Measurements from ENCODE around the gene ZNF710. TPM values are rescaled to one million over a fixed set of nuclear protein-coding genes. Genes with fewer than 3 reads are reported as not detected.

Gene ZNF710
- total RNA-seq, 1 donor from 2014 or later = 69.3 TPM

- Mint-ChIP-seq H3K36me3 (ENCODE audit: insufficient read depth) (no peaks in the 10 kb centered on the region), H3K4me3 (ENCODE audit: low read depth) (no peak overlapping the region), H3K27ac (peak overlapping the region; percentile 65), H3K9me3 (ENCODE audit: low read depth) (no peaks in the 10 kb centered on the region), H3K27me3 (no peaks in the 10 kb centered on the region), H3K4me1 (ENCODE audit: low read depth) (peaks cover 28% of the 10 kb centered on the region)
- no peak for TF ChIP-seq CTCF (IDR thresholded peaks at IDR 0.05; ENCODE audit: unreplicated experiment)
- DNase-seq (ENCODE audit: low spot score, unreplicated experiment) = no peak
These were observed 23.3 kb downstream of the ZNF710 start for GRCh38 chr15:90024406-90024805.

GRCh38 chr15:90025489-90026033 is 24.4 kb downstream of the ZNF710 start:
- no peak overlapping the region for H3K4me3 Mint-ChIP-seq (ENCODE audit: low read depth)
- H3K27ac Mint-ChIP-seq = peak overlapping the region; percentile 82
- TF ChIP-seq CTCF (IDR thresholded peaks at IDR 0.05; ENCODE audit: unreplicated experiment) = no peak
- no peaks in the 10 kb centered on the region for H3K36me3 Mint-ChIP-seq (ENCODE audit: insufficient read depth)
- DNase-seq (ENCODE audit: low spot score, unreplicated experiment) = no peak
- H3K9me3 Mint-ChIP-seq (ENCODE audit: low read depth) = no peaks in the 10 kb centered on the region
- H3K4me1 Mint-ChIP-seq (ENCODE audit: low read depth) = peaks cover 26% of the 10 kb centered on the region
- H3K27me3 Mint-ChIP-seq = no peaks in the 10 kb centered on the region

- DNase-seq (ENCODE audit: low spot score, unreplicated experiment) = no peak
- peak overlapping the region; percentile 16 for H3K27ac Mint-ChIP-seq
- no peaks in the 10 kb centered on the region for H3K36me3 Mint-ChIP-seq (ENCODE audit: insufficient read depth)
- no peak for TF ChIP-seq CTCF (IDR thresholded peaks at IDR 0.05; ENCODE audit: unreplicated experiment)
- H3K9me3 Mint-ChIP-seq (ENCODE audit: low read depth) = no peaks in the 10 kb centered on the region
- no peak overlapping the region for H3K4me3 Mint-ChIP-seq (ENCODE audit: low read depth)
- no peaks in the 10 kb centered on the region for H3K27me3 Mint-ChIP-seq
- peaks cover 27% of the 10 kb centered on the region for H3K4me1 Mint-ChIP-seq (ENCODE audit: low read depth)
These were observed 27.3 kb downstream of the ZNF710 start for GRCh38 chr15:90028376-90028944.

- Mint-ChIP-seq H3K27ac (peak overlapping the region; percentile 92), H3K4me3 (ENCODE audit: low read depth) (peak overlapping the region; percentile 3)
These were observed 27.9 kb downstream of the ZNF710 start for GRCh38 chr15:90029024-90029423.

GRCh38 chr15:90030376-90030775 is 29.3 kb downstream of the ZNF710 start:
- Mint-ChIP-seq H3K4me3 (ENCODE audit: low read depth) (no peak overlapping the region), H3K27me3 (no peaks in the 10 kb centered on the region), H3K4me1 (ENCODE audit: low read depth) (peaks cover 39% of the 10 kb centered on the region), H3K36me3 (ENCODE audit: insufficient read depth) (no peaks in the 10 kb centered on the region), H3K9me3 (ENCODE audit: low read depth) (no peaks in the 10 kb centered on the region), H3K27ac (no peak overlapping the region)
- DNase-seq (ENCODE audit: low spot score, unreplicated experiment) = no peak
- TF ChIP-seq CTCF (IDR thresholded peaks at IDR 0.05; ENCODE audit: unreplicated experiment) = no peak

More at GRCh38 chr15:90029024-90029423, 27.9 kb downstream of the ZNF710 start:
- no peak for TF ChIP-seq CTCF (IDR thresholded peaks at IDR 0.05; ENCODE audit: unreplicated experiment)
- DNase-seq (ENCODE audit: low spot score, unreplicated experiment) = no peak
- no peaks in the 10 kb centered on the region for H3K36me3 Mint-ChIP-seq (ENCODE audit: insufficient read depth)
- no peaks in the 10 kb centered on the region for H3K9me3 Mint-ChIP-seq (ENCODE audit: low read depth)
- H3K27me3 Mint-ChIP-seq = no peaks in the 10 kb centered on the region
- H3K4me1 Mint-ChIP-seq (ENCODE audit: low read depth) = peaks cover 32% of the 10 kb centered on the region
